Measurements from ENCODE around the gene TLN1. TPM values are rescaled to one million over a fixed set of nuclear protein-coding genes. Genes with fewer than 3 reads are reported as not detected.

TLN1 gene
- total and polyA plus RNA-seq, 2 experiments from 2014 or later, result 21.5 to 120 TPM

DNA sequence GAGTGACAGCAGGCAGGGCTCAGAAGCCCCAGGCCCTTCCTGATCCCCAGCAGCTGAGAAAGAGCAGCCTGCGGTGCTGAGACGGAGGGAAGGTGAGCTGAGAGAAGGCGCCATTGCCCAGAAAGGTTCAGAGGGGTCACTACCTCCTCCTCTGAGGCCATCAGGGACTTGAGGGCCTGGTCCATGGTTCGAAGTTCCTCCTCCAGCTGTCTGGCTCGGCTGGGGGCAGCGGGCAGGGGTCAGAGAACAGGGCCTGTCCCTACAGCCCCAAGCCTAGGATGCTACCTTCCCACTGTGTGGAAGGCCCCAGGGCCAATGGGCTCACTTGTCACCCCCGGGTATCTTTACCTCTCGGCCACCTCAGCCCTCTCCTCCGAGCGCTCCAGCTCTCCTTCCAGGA, 47.1 kb downstream of the TLN1 start:
- Mint-ChIP-seq H3K27me3 (ENCODE audit: insufficient read depth, low read depth, poor library complexity) (peaks cover 10% of the 10 kb centered on the region), H3K4me1 (peaks cover 43% of the 10 kb centered on the region), H3K9me3 (no peaks in the 10 kb centered on the region), H3K36me3 (ENCODE audit: low read depth) (peaks cover 69% of the 10 kb centered on the region), H3K4me3 (no peak overlapping the region), H3K27ac (no peak overlapping the region)
- Histone ChIP-seq H3K4me1 (ENCODE audit: insufficient read depth) (peaks cover 28% of the 10 kb centered on the region), H2AFZ (no peak overlapping the region), H3K79me2 (replicated peaks; ENCODE audit: insufficient read depth) (peaks cover 22% of the 10 kb centered on the region), H3K27me3 (ENCODE audit: insufficient read depth) (no peaks in the 10 kb centered on the region), H3K36me3 (ENCODE audit: insufficient read depth) (peaks cover 26% of the 10 kb centered on the region), H4K20me1 (replicated peaks; ENCODE audit: insufficient read depth) (peaks cover 9% of the 10 kb centered on the region), H3K4me3 (no peak overlapping the region), H3K9me2 (ENCODE audit: insufficient read depth) (no peaks in the 10 kb centered on the region), H3F3A (replicated peaks; ENCODE audit: low read depth) (peaks cover 22% of the 10 kb centered on the region), H3K4me2 (no peak overlapping the region), H3K27ac (ENCODE audit: low read depth) (no peak overlapping the region)
- no peak for ATAC-seq
- no peak for TF ChIP-seq POLR2AphosphoS5 (IDR thresholded peaks at IDR 0.05; ENCODE audit: low read depth)
- TF ChIP-seq, protein P1, sequence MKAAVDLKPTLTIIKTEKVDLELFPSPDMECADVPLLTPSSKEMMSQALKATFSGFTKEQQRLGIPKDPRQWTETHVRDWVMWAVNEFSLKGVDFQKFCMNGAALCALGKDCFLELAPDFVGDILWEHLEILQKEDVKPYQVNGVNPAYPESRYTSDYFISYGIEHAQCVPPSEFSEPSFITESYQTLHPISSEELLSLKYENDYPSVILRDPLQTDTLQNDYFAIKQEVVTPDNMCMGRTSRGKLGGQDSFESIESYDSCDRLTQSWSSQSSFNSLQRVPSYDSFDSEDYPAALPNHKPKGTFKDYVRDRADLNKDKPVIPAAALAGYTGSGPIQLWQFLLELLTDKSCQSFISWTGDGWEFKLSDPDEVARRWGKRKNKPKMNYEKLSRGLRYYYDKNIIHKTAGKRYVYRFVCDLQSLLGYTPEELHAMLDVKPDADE (IDR thresholded peaks at IDR 0.05), result no peak
- no peak for TF ChIP-seq STAT1 (IDR thresholded peaks at IDR 0.05; ENCODE audit: unreplicated experiment)
- no peak for TF ChIP-seq NANOG (IDR thresholded peaks at IDR 0.05; ENCODE audit: borderline replicate concordance)
- TF ChIP-seq CREB1 (CRISPR knock-in tag; IDR thresholded peaks at IDR 0.05; ENCODE audit: low read depth), result no peak
- no peak for TF ChIP-seq EZH2phosphoT487 (IDR thresholded peaks at IDR 0.05; ENCODE audit: unreplicated experiment)
- TF ChIP-seq, protein P2, sequence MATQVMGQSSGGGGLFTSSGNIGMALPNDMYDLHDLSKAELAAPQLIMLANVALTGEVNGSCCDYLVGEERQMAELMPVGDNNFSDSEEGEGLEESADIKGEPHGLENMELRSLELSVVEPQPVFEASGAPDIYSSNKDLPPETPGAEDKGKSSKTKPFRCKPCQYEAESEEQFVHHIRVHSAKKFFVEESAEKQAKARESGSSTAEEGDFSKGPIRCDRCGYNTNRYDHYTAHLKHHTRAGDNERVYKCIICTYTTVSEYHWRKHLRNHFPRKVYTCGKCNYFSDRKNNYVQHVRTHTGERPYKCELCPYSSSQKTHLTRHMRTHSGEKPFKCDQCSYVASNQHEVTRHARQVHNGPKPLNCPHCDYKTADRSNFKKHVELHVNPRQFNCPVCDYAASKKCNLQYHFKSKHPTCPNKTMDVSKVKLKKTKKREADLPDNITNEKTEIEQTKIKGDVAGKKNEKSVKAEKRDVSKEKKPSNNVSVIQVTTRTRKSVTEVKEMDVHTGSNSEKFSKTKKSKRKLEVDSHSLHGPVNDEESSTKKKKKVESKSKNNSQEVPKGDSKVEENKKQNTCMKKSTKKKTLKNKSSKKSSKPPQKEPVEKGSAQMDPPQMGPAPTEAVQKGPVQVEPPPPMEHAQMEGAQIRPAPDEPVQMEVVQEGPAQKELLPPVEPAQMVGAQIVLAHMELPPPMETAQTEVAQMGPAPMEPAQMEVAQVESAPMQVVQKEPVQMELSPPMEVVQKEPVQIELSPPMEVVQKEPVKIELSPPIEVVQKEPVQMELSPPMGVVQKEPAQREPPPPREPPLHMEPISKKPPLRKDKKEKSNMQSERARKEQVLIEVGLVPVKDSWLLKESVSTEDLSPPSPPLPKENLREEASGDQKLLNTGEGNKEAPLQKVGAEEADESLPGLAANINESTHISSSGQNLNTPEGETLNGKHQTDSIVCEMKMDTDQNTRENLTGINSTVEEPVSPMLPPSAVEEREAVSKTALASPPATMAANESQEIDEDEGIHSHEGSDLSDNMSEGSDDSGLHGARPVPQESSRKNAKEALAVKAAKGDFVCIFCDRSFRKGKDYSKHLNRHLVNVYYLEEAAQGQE (IDR thresholded peaks at IDR 0.05; ENCODE audit: unreplicated experiment), result no peak
- TF ChIP-seq ZNF331 (CRISPR knock-in tag; IDR thresholded peaks at IDR 0.05; ENCODE audit: low read depth), result no peak
- DNase-seq (ENCODE audit: low spot score), result no peak

DNA sequence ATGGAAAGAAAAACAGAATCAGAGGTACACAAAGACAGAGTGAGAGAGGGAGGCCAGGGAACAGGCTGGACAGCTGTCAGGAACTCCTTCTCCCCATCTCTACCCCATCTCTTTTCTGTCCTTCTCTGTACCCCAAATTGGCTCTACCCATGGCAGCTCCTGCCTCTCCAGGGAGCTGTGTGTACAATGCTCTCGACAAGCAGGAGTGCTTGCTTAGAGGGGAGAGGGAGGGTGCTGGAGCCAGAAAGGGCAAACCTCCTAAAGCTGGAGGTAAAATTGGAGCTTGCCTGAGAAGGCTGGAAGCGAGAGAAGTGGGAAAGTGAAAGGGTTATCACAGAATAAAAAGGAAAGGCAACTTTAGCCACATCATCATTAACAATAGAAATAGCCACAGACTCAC, 48.7 kb downstream of the TLN1 start:
- peaks cover 63% of the 10 kb centered on the region for H3K36me3 Mint-ChIP-seq (ENCODE audit: low read depth)
- no peak for ATAC-seq
- H3K27ac ChIP-seq (ENCODE audit: low read depth), result no peak overlapping the region

More for the DNA sequence above, 48.7 kb downstream of the TLN1 start:
- no peak overlapping the region for H3K4me3 Mint-ChIP-seq
- H3K27me3 Mint-ChIP-seq (ENCODE audit: insufficient read depth, low read depth, poor library complexity), result peaks cover 14% of the 10 kb centered on the region
- H3K27ac Mint-ChIP-seq, result no peak overlapping the region
- Histone ChIP-seq H4K20me1 (replicated peaks; ENCODE audit: insufficient read depth) (peaks cover 9% of the 10 kb centered on the region), H3K9me2 (ENCODE audit: insufficient read depth) (no peaks in the 10 kb centered on the region), H3K4me3 (no peak overlapping the region), H3K79me2 (replicated peaks; ENCODE audit: insufficient read depth) (peaks cover 9% of the 10 kb centered on the region), H3K4me1 (ENCODE audit: insufficient read depth) (peaks cover 19% of the 10 kb centered on the region), H3F3A (replicated peaks; ENCODE audit: low read depth) (peaks cover 22% of the 10 kb centered on the region), H3K36me3 (ENCODE audit: insufficient read depth) (peaks cover 26% of the 10 kb centered on the region), H3K27me3 (ENCODE audit: insufficient read depth) (no peaks in the 10 kb centered on the region), H2AFZ (no peak overlapping the region), H3K4me2 (no peak overlapping the region)
- H3K9me3 Mint-ChIP-seq, result no peaks in the 10 kb centered on the region
- H3K4me1 Mint-ChIP-seq, result peaks cover 36% of the 10 kb centered on the region
- no peak for TF ChIP-seq EZH2phosphoT487 (IDR thresholded peaks at IDR 0.05; ENCODE audit: unreplicated experiment)
- TF ChIP-seq, protein P1 (IDR thresholded peaks at IDR 0.05), result no peak
- no peak for TF ChIP-seq NANOG (IDR thresholded peaks at IDR 0.05; ENCODE audit: borderline replicate concordance)
- no peak for TF ChIP-seq STAT1 (IDR thresholded peaks at IDR 0.05; ENCODE audit: unreplicated experiment)
- TF ChIP-seq ZNF331 (CRISPR knock-in tag; IDR thresholded peaks at IDR 0.05; ENCODE audit: low read depth), result no peak
- TF ChIP-seq ZNF114 (CRISPR knock-in tag; IDR thresholded peaks at IDR 0.05), result no peak
- no peak for DNase-seq (ENCODE audit: low spot score)
